DMS153 treated with DMSO at 0.1 percent for 48 hours (cell line): ENCODE results near the gene ANXA5.

Experiments
- DNase-seq: peaks from one replicate; lab custom pipeline; 2025; ENCODE audit not compliant: unreplicated experiment; lab: John Stamatoyannopoulos, UW

The ANXA5 gene

GRCh38 chr4:121650741-121651140, 46.0 kb downstream of the ANXA5 start:
- DNase-seq, result no peak

GRCh38 chr4:121648516-121648915, 48.3 kb downstream of the ANXA5 start:
- no peak for DNase-seq

GRCh38 chr4:121642876-121643585, 53.7 kb downstream of the ANXA5 start:
- DNase-seq, result no peak

GRCh38 chr4:121642292-121642691, 54.5 kb downstream of the ANXA5 start:
- DNase-seq, result no peak

- DNase-seq, result no peak
Measured at GRCh38 chr4:121633653-121634052, 63.1 kb downstream of the ANXA5 start.

- no peak for DNase-seq
Measured at GRCh38 chr4:121632636-121633035, 64.1 kb downstream of the ANXA5 start.
